ENCODE results near the gene TPD52L1.

TPD52L1 gene

GRCh38 chr6:125227244-125227643 lies 73.7 kb downstream of the TPD52L1 start:
- no peak overlapping the region for H3K27ac ChIP-seq (ENCODE audit: low read length)
- peaks cover 0 to 4% of the 10 kb centered on the region in 2 donors for H3K4me1 ChIP-seq (ENCODE audit: control insufficient read depth in 1 of 2, insufficient read depth in 2 of 2, low read length in 2 of 2)
- H3K9me3 ChIP-seq (ENCODE audit: control insufficient read depth in 1 of 2, low read length in 2 of 2): no peaks in the 10 kb centered on the region
- no peaks in the 10 kb centered on the region for H3K27me3 ChIP-seq (ENCODE audit: low read depth, low read length)
- H3K36me3 ChIP-seq (ENCODE audit: control insufficient read depth in 1 of 2, insufficient read depth in 2 of 2, low read length in 2 of 2): no peaks in the 10 kb centered on the region
- H3K4me3 ChIP-seq (ENCODE audit: low read depth in 1 of 2, low read length in 2 of 2): no peak overlapping the region

GRCh38 chr6:125228981-125229479 lies 75.5 kb downstream of the TPD52L1 start:
- Histone ChIP-seq H3K27ac (ENCODE audit: low read length) (no peak overlapping the region), H3K36me3 (ENCODE audit: control insufficient read depth in 1 of 2, insufficient read depth in 2 of 2, low read length in 2 of 2) (no peaks in the 10 kb centered on the region), H3K27me3 (ENCODE audit: low read depth, low read length) (no peaks in the 10 kb centered on the region), H3K4me1 (ENCODE audit: control insufficient read depth in 1 of 2, insufficient read depth in 2 of 2, low read length in 2 of 2) (peaks cover 0 to 4% of the 10 kb centered on the region in 2 donors), H3K9me3 (ENCODE audit: control insufficient read depth in 1 of 2, low read length in 2 of 2) (no peaks in the 10 kb centered on the region), H3K4me3 (ENCODE audit: low read depth in 1 of 2, low read length in 2 of 2) (peak overlapping the region; percentile 27 to 41)

GRCh38 chr6:125230674-125231073 lies 77.1 kb downstream of the TPD52L1 start:
- H3K4me1 ChIP-seq (ENCODE audit: control insufficient read depth in 1 of 2, insufficient read depth in 2 of 2, low read length in 2 of 2): no peaks in the 10 kb centered on the region
- H3K27ac ChIP-seq (ENCODE audit: low read length): no peak overlapping the region
- no peaks in the 10 kb centered on the region for H3K9me3 ChIP-seq (ENCODE audit: control insufficient read depth in 1 of 2, low read length in 2 of 2)
- H3K27me3 ChIP-seq (ENCODE audit: low read depth, low read length): no peaks in the 10 kb centered on the region
- no peaks in the 10 kb centered on the region for H3K36me3 ChIP-seq (ENCODE audit: control insufficient read depth in 1 of 2, insufficient read depth in 2 of 2, low read length in 2 of 2)
- H3K4me3 ChIP-seq (ENCODE audit: low read depth in 1 of 2, low read length in 2 of 2): no peak overlapping the region

- Histone ChIP-seq H3K27ac (ENCODE audit: low read length) (no peak overlapping the region), H3K4me3 (ENCODE audit: low read depth in 1 of 2, low read length in 2 of 2) (no peak overlapping the region)
These were observed 77.6 kb downstream of the TPD52L1 start for GRCh38 chr6:125231133-125231532.

GRCh38 chr6:125231574-125232343 lies 78.2 kb downstream of the TPD52L1 start:
- Histone ChIP-seq H3K4me3 (ENCODE audit: low read depth in 1 of 2, low read length in 2 of 2) (no peak overlapping the region), H3K27me3 (ENCODE audit: low read depth, low read length) (no peaks in the 10 kb centered on the region), H3K27ac (ENCODE audit: low read length) (no peak overlapping the region), H3K9me3 (ENCODE audit: control insufficient read depth in 1 of 2, low read length in 2 of 2) (no peaks in the 10 kb centered on the region), H3K4me1 (ENCODE audit: control insufficient read depth in 1 of 2, insufficient read depth in 2 of 2, low read length in 2 of 2) (no peaks in the 10 kb centered on the region), H3K36me3 (ENCODE audit: control insufficient read depth in 1 of 2, insufficient read depth in 2 of 2, low read length in 2 of 2) (no peaks in the 10 kb centered on the region)

More at GRCh38 chr6:125231133-125231532, 77.6 kb downstream of the TPD52L1 start:
- no peaks in the 10 kb centered on the region for H3K36me3 ChIP-seq (ENCODE audit: control insufficient read depth in 1 of 2, insufficient read depth in 2 of 2, low read length in 2 of 2)
- no peaks in the 10 kb centered on the region for H3K4me1 ChIP-seq (ENCODE audit: control insufficient read depth in 1 of 2, insufficient read depth in 2 of 2, low read length in 2 of 2)
- no peaks in the 10 kb centered on the region for H3K27me3 ChIP-seq (ENCODE audit: low read depth, low read length)
- no peaks in the 10 kb centered on the region for H3K9me3 ChIP-seq (ENCODE audit: control insufficient read depth in 1 of 2, low read length in 2 of 2)

GRCh38 chr6:125232466-125232865 lies 78.9 kb downstream of the TPD52L1 start:
- H3K27ac ChIP-seq (ENCODE audit: low read length): no peak overlapping the region
- no peaks in the 10 kb centered on the region for H3K4me1 ChIP-seq (ENCODE audit: control insufficient read depth in 1 of 2, insufficient read depth in 2 of 2, low read length in 2 of 2)
- no peak overlapping the region for H3K4me3 ChIP-seq (ENCODE audit: low read depth in 1 of 2, low read length in 2 of 2)
- H3K27me3 ChIP-seq (ENCODE audit: low read depth, low read length): no peaks in the 10 kb centered on the region
- H3K36me3 ChIP-seq (ENCODE audit: control insufficient read depth in 1 of 2, insufficient read depth in 2 of 2, low read length in 2 of 2): no peaks in the 10 kb centered on the region
- H3K9me3 ChIP-seq (ENCODE audit: control insufficient read depth in 1 of 2, low read length in 2 of 2): no peaks in the 10 kb centered on the region

GRCh38 chr6:125233202-125233601 lies 79.6 kb downstream of the TPD52L1 start:
- H3K4me1 ChIP-seq (ENCODE audit: control insufficient read depth in 1 of 2, insufficient read depth in 2 of 2, low read length in 2 of 2): no peaks in the 10 kb centered on the region
- H3K27me3 ChIP-seq (ENCODE audit: low read depth, low read length): no peaks in the 10 kb centered on the region
- H3K9me3 ChIP-seq (ENCODE audit: control insufficient read depth in 1 of 2, low read length in 2 of 2): no peaks in the 10 kb centered on the region
- H3K36me3 ChIP-seq (ENCODE audit: control insufficient read depth in 1 of 2, insufficient read depth in 2 of 2, low read length in 2 of 2): no peaks in the 10 kb centered on the region
- no peak overlapping the region for H3K4me3 ChIP-seq (ENCODE audit: low read depth in 1 of 2, low read length in 2 of 2)
- no peak overlapping the region for H3K27ac ChIP-seq (ENCODE audit: low read length)

GRCh38 chr6:125236536-125237327 lies 83.2 kb downstream of the TPD52L1 start:
- Histone ChIP-seq H3K27ac (ENCODE audit: low read length) (no peak overlapping the region), H3K4me1 (ENCODE audit: control insufficient read depth in 1 of 2, insufficient read depth in 2 of 2, low read length in 2 of 2) (no peaks in the 10 kb centered on the region), H3K9me3 (ENCODE audit: control insufficient read depth in 1 of 2, low read length in 2 of 2) (peaks cover 0 to 4% of the 10 kb centered on the region in 2 donors), H3K36me3 (ENCODE audit: control insufficient read depth in 1 of 2, insufficient read depth in 2 of 2, low read length in 2 of 2) (no peaks in the 10 kb centered on the region), H3K4me3 (ENCODE audit: low read depth in 1 of 2, low read length in 2 of 2) (no peak overlapping the region), H3K27me3 (ENCODE audit: low read depth, low read length) (no peaks in the 10 kb centered on the region)

GRCh38 chr6:125237764-125238163 lies 84.2 kb downstream of the TPD52L1 start:
- peaks cover 0 to 12% of the 10 kb centered on the region in 2 donors for H3K9me3 ChIP-seq (ENCODE audit: control insufficient read depth in 1 of 2, low read length in 2 of 2)
- H3K4me1 ChIP-seq (ENCODE audit: control insufficient read depth in 1 of 2, insufficient read depth in 2 of 2, low read length in 2 of 2): no peaks in the 10 kb centered on the region
- H3K4me3 ChIP-seq (ENCODE audit: low read depth in 1 of 2, low read length in 2 of 2): no peak overlapping the region
- no peaks in the 10 kb centered on the region for H3K27me3 ChIP-seq (ENCODE audit: low read depth, low read length)
- no peaks in the 10 kb centered on the region for H3K36me3 ChIP-seq (ENCODE audit: control insufficient read depth in 1 of 2, insufficient read depth in 2 of 2, low read length in 2 of 2)
- no peak overlapping the region for H3K27ac ChIP-seq (ENCODE audit: low read length)

- Histone ChIP-seq H3K27me3 (ENCODE audit: low read depth, low read length) (no peaks in the 10 kb centered on the region), H3K9me3 (ENCODE audit: control insufficient read depth in 1 of 2, low read length in 2 of 2) (peaks cover 0 to 14% of the 10 kb centered on the region in 2 donors), H3K27ac (ENCODE audit: low read length) (no peak overlapping the region), H3K4me3 (ENCODE audit: low read depth in 1 of 2, low read length in 2 of 2) (no peak overlapping the region), H3K4me1 (ENCODE audit: control insufficient read depth in 1 of 2, insufficient read depth in 2 of 2, low read length in 2 of 2) (no peaks in the 10 kb centered on the region), H3K36me3 (ENCODE audit: control insufficient read depth in 1 of 2, insufficient read depth in 2 of 2, low read length in 2 of 2) (no peaks in the 10 kb centered on the region)
These were observed 91.5 kb downstream of the TPD52L1 start for GRCh38 chr6:125245109-125245508.

- Histone ChIP-seq H3K4me1 (ENCODE audit: control insufficient read depth in 1 of 2, insufficient read depth in 2 of 2, low read length in 2 of 2) (no peaks in the 10 kb centered on the region), H3K36me3 (ENCODE audit: control insufficient read depth in 1 of 2, insufficient read depth in 2 of 2, low read length in 2 of 2) (no peaks in the 10 kb centered on the region), H3K9me3 (ENCODE audit: control insufficient read depth in 1 of 2, low read length in 2 of 2) (peaks cover 0 to 13% of the 10 kb centered on the region in 2 donors), H3K27ac (ENCODE audit: low read length) (no peak overlapping the region), H3K4me3 (ENCODE audit: low read depth in 1 of 2, low read length in 2 of 2) (no peak overlapping the region), H3K27me3 (ENCODE audit: low read depth, low read length) (no peaks in the 10 kb centered on the region)
These were observed 92.1 kb downstream of the TPD52L1 start for GRCh38 chr6:125245523-125246264.

All from muscle layer of duodenum (tissue), 2 donors.